H9 (cell line): ENCODE measurements around the gene TOMM7. TPM values are rescaled to one million over a fixed set of nuclear protein-coding genes. Genes with fewer than 3 reads are reported as not detected.
"Not testable (repeated sequence)": the region's sequence is repeated elsewhere in the genome, so short reads cannot be mapped to it uniquely, and the experiment has no call there.

Source experiments
- DNase-seq: peaks from one replicate; pipeline ENCODE4 v3.0.0-alpha.2; 2017
- H2AFZ ChIP-seq: one replicate; pipeline ENCODE4 v1.6.1; 2013; ENCODE audit warnings: mild to moderate bottlenecking, low read length, control low read depth, moderate library complexity
- H2AK5ac ChIP-seq: 2 replicates; pipeline ENCODE4 v1.6.1; 2013; ENCODE audit warnings: low read length, control low read depth, mixed read lengths; ENCODE audit not compliant: insufficient read length
- H2BK120ac ChIP-seq: one replicate; pipeline ENCODE4 v1.6.1; 2013; ENCODE audit warnings: low read depth, mild to moderate bottlenecking, low read length, control low read depth, inconsistent platforms; ENCODE audit not compliant: poor library complexity, severe bottlenecking
- H2BK12ac ChIP-seq: 2 replicates; pipeline ENCODE4 v1.6.1; 2013; ENCODE audit warnings: low read length, control low read depth, mixed read lengths, low read depth; ENCODE audit not compliant: insufficient read length
- H2BK15ac ChIP-seq: 2 replicates; pipeline ENCODE4 v1.6.1; 2013; ENCODE audit warnings: low read depth, low read length, control low read depth
- H2BK20ac ChIP-seq: one replicate; pipeline ENCODE4 v1.6.1; 2013; ENCODE audit warnings: low read depth, mild to moderate bottlenecking, low read length, control low read depth, inconsistent platforms; ENCODE audit not compliant: poor library complexity, severe bottlenecking
- H2BK5ac ChIP-seq: 2 replicates; pipeline ENCODE4 v1.6.1; 2013; ENCODE audit warnings: low read length, control low read depth, mixed read lengths; ENCODE audit not compliant: insufficient read length
- H3K14ac ChIP-seq: 2 replicates; pipeline ENCODE4 v1.6.1; 2013; ENCODE audit warnings: low read length, control low read depth; ENCODE audit not compliant: insufficient read depth
- H3K18ac ChIP-seq: 2 replicates; pipeline ENCODE4 v1.6.1; 2013; ENCODE audit warnings: low read depth, mild to moderate bottlenecking, mixed read lengths, low read length, control low read depth; ENCODE audit not compliant: insufficient read length
- H3K23ac ChIP-seq: 2 replicates; pipeline ENCODE4 v1.6.1; 2013; ENCODE audit warnings: low read length, control low read depth, mixed read lengths, low read depth; ENCODE audit not compliant: insufficient read length
- H3K23me2 ChIP-seq: 2 replicates; pipeline ENCODE4 v1.6.1; 2013; ENCODE audit warnings: low read depth, mild to moderate bottlenecking, mixed read lengths, low read length, control low read depth; ENCODE audit not compliant: insufficient read length, poor library complexity, severe bottlenecking
- H3K27ac ChIP-seq: 2 replicates; pipeline ENCODE4 v1.5.1; 2013; ENCODE audit warnings: low read length, control low read depth, mixed read lengths, low read depth; ENCODE audit not compliant: insufficient read length
- H3K27me3 ChIP-seq: 2 replicates; pipeline ENCODE4 v1.6.1; 2013; ENCODE audit warnings: low read length, control low read depth, inconsistent platforms; ENCODE audit not compliant: insufficient read depth
- H3K4ac ChIP-seq: 2 replicates; pipeline ENCODE4 v1.6.1; 2013; ENCODE audit warnings: low read depth, mild to moderate bottlenecking, control low read depth, inconsistent platforms, low read length, moderate library complexity
- H3K4me1 ChIP-seq: 2 replicates; pipeline ENCODE4 v1.6.1; 2013; ENCODE audit warnings: low read length, control low read depth, inconsistent platforms; ENCODE audit not compliant: insufficient read depth
- H3K4me2 ChIP-seq: 2 replicates; pipeline ENCODE4 v1.6.1; 2013; ENCODE audit warnings: low read length, control low read depth, mixed read lengths; ENCODE audit not compliant: insufficient read length, insufficient read depth
- H3K56ac ChIP-seq: 2 replicates; pipeline ENCODE4 v1.6.1; 2013; ENCODE audit warnings: low read depth, mild to moderate bottlenecking, mixed read lengths, low read length, control low read depth; ENCODE audit not compliant: insufficient read length
- H3K79me1 ChIP-seq: 2 replicates; pipeline ENCODE4 v1.6.1; 2013; ENCODE audit warnings: low read depth, mild to moderate bottlenecking, moderate library complexity, low read length, control low read depth, inconsistent platforms; ENCODE audit not compliant: insufficient read depth, poor library complexity, severe bottlenecking
- H3K79me2 ChIP-seq: 2 replicates; pipeline ENCODE4 v1.6.1; 2013; ENCODE audit warnings: low read length, control low read depth, inconsistent platforms; ENCODE audit not compliant: insufficient read depth
- H3K9ac ChIP-seq: 2 replicates; pipeline ENCODE4 v1.6.1; 2013; ENCODE audit warnings: low read length, control low read depth, mixed read lengths; ENCODE audit not compliant: insufficient read length; ENCODE audit errors: extremely low read depth
- H3K9me3 ChIP-seq: one replicate; pipeline ENCODE4 v1.6.1; 2013; ENCODE audit warnings: low read depth, low read length, inconsistent platforms; ENCODE audit not compliant: control insufficient read depth
- H3T11ph ChIP-seq: one replicate; pipeline ENCODE4 v1.6.1; 2013; ENCODE audit warnings: mild to moderate bottlenecking, low read length, control low read depth, inconsistent platforms
- H4K20me1 ChIP-seq: one replicate; pipeline ENCODE4 v1.6.1; 2013; ENCODE audit not compliant: control insufficient read depth, insufficient read length, insufficient read depth
- H4K5ac ChIP-seq: 2 replicates; pipeline ENCODE4 v1.6.1; 2013; ENCODE audit warnings: low read depth, mild to moderate bottlenecking, mixed read lengths, low read length, control low read depth; ENCODE audit not compliant: insufficient read length
- H4K8ac ChIP-seq: replicated peaks from 2 replicates; pipeline ENCODE4 v1.6.1; 2013; ENCODE audit warnings: low read length, control low read depth, mixed read lengths, low read depth; ENCODE audit not compliant: insufficient read length
- H4K91ac ChIP-seq: 2 replicates; pipeline ENCODE4 v1.6.1; 2013; ENCODE audit warnings: low read depth, mild to moderate bottlenecking, moderate library complexity, mixed read lengths, low read length, control low read depth; ENCODE audit not compliant: insufficient read length
- H3K27ac Mint-ChIP-seq, 3 experiments: 2 replicates in 2 of 3; 3 replicates in 1 of 3; pipeline ENCODE4 v1.8.0; 2020 to 2021; ENCODE audit warnings: mixed read lengths in 3 of 3, mild to moderate bottlenecking in 1 of 3, moderate library complexity in 1 of 3
- H3K27me3 Mint-ChIP-seq: 2 replicates; pipeline ENCODE4 v1.8.0; 2021; ENCODE audit warnings: low read depth, mild to moderate bottlenecking, moderate library complexity, mixed read lengths
- H3K36me3 Mint-ChIP-seq, 3 experiments: 2 replicates in 2 of 3; 3 replicates in 1 of 3; pipeline ENCODE4 v1.8.0; 2020 to 2021; ENCODE audit warnings: low read depth in 3 of 3, mixed read lengths in 3 of 3; ENCODE audit not compliant: insufficient read depth in 1 of 3
- H3K4me1 Mint-ChIP-seq, 2 experiments: 2 replicates each; pipeline ENCODE4 v1.8.0; 2020; ENCODE audit warnings: mixed read lengths in 2 of 2
- H3K4me3 Mint-ChIP-seq, 2 experiments: 2 replicates in 1 of 2; 3 replicates in 1 of 2; pipeline ENCODE4 v1.8.0; 2020 to 2021; ENCODE audit warnings: mild to moderate bottlenecking in 2 of 2, mixed read lengths in 2 of 2, moderate library complexity in 1 of 2
- H3K9me3 Mint-ChIP-seq, 2 experiments: 2 replicates in 1 of 2; 3 replicates in 1 of 2; pipeline ENCODE4 v1.8.0; 2020; ENCODE audit warnings: mild to moderate bottlenecking in 2 of 2, mixed read lengths in 2 of 2, moderate library complexity in 1 of 2
- WGBS: extraction: QIAGEN DNeasy Blood & Tissue Kit; methylation state at CpG from one replicate; pipeline ENCODE4 v1.1.7; 2013; ENCODE audit warnings: missing lambda C conversion rate, low lambda C conversion rate, mixed read lengths; ENCODE audit not compliant: insufficient read length; ENCODE audit errors: extremely low coverage; 5-methylcytosine and 5-hydroxymethylcytosine counted together
- total RNA-seq: library from RNA; stranded (reverse); gene quantifications from 2 replicates; pipeline ENCODE4 v1.2.1, GENCODE V29; 2021
- TF ChIP-seq, protein P1 (sequence below): fragments of 200-600 bp; sonication (generic); conservative IDR thresholded peaks from 3 replicates; pipeline ENCODE4 v1.8.0; 2021; ENCODE audit warnings: antibody characterized with exemption, mild to moderate bottlenecking

TOMM7 gene
- total RNA-seq, 1 experiment from 2014 or later: 368 TPM

DNA sequence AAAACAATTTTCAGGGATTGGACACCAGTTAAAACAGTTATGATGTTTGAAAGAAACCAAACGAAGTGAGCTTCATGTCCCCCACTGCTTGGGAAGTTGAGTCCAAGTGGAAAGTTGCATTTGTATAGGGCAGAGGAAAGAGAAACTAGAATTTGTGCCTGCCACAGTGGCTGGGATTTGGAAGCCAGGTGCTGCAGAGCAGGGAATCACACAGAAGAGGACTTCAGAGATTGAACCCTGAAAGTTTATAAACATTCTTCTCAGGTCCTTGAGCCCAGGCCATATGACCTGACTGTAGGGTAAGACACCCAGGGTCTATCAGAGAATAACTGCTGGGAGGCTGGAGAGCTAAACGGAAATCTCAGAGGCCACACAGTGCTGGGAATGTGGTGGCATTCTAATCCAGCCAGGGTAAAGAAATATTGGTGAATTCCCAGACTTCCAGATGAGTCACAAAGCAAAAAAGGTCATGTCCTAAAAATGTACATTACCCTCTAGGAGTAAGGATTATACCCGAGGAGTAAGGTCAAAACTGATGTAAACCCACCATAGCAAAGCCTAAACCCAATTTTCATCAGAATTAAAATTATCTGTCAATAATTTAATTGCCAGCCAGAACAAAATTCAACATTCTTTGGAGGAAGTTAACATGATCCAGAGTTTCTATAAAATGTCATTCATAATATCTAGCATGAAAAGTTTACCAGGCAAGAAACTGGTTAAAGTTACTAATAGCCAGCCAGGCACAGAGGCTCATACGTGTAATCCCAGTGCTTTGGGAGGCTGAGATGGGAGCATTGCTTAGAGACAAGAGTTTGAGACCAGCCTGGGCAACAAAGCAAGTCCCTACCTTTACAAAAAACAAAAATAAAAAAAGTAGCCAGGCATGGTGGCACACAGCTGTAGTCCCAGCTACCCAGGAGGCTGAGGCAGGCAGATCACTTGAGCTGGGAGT is 31.2 kb downstream of the TOMM7 start:
- Histone ChIP-seq H3K4me2 (no peak overlapping the region), H4K20me1 (no peaks in the 10 kb centered on the region), H4K91ac (no peak overlapping the region), H2BK5ac (no peak overlapping the region), H3K79me2 (no peaks in the 10 kb centered on the region), H2BK12ac (no peak overlapping the region), H3K9ac (no peak overlapping the region), H3K9me3 (no peaks in the 10 kb centered on the region), H3K14ac (no peak overlapping the region), H3K18ac (no peak overlapping the region), H4K5ac (no peak overlapping the region), H3K79me1 (no peaks in the 10 kb centered on the region), H2BK15ac (no peak overlapping the region), H3K4ac (no peak overlapping the region), H2BK120ac (no peak overlapping the region), H3T11ph (no peak overlapping the region), H2AFZ (no peak overlapping the region), H3K23me2 (no peaks in the 10 kb centered on the region), H3K4me1 (no peaks in the 10 kb centered on the region; the same call in 1 of the 2 replicates), H3K27me3 (no peaks in the 10 kb centered on the region), H2AK5ac (no peak overlapping the region), H4K8ac (no peak overlapping the region), H2BK20ac (no peak overlapping the region), H3K23ac (no peak overlapping the region), H3K56ac (no peak overlapping the region), H3K27ac (no peak overlapping the region)
- Mint-ChIP-seq H3K27me3 (no peaks in the 10 kb centered on the region), H3K4me3 (no peak overlapping the region), H3K36me3 (peaks cover 4 to 6% (median 6%) of the 10 kb centered on the region in 3 experiments; a peak in 6 of 7 replicates), H3K9me3 (peaks cover 0 to 19% of the 10 kb centered on the region in 2 experiments; a peak in 4 of 5 replicates), H3K4me1 (peaks cover 0 to 5% of the 10 kb centered on the region in 2 experiments; a peak in 2 of 4 replicates), H3K27ac (no peak overlapping the region)
- TF ChIP-seq, protein P1, sequence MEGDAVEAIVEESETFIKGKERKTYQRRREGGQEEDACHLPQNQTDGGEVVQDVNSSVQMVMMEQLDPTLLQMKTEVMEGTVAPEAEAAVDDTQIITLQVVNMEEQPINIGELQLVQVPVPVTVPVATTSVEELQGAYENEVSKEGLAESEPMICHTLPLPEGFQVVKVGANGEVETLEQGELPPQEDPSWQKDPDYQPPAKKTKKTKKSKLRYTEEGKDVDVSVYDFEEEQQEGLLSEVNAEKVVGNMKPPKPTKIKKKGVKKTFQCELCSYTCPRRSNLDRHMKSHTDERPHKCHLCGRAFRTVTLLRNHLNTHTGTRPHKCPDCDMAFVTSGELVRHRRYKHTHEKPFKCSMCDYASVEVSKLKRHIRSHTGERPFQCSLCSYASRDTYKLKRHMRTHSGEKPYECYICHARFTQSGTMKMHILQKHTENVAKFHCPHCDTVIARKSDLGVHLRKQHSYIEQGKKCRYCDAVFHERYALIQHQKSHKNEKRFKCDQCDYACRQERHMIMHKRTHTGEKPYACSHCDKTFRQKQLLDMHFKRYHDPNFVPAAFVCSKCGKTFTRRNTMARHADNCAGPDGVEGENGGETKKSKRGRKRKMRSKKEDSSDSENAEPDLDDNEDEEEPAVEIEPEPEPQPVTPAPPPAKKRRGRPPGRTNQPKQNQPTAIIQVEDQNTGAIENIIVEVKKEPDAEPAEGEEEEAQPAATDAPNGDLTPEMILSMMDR: no peak
- DNase-seq: no peak
- no CpG with 5 or more reads among the region's 4 CpGs for WGBS

DNA sequence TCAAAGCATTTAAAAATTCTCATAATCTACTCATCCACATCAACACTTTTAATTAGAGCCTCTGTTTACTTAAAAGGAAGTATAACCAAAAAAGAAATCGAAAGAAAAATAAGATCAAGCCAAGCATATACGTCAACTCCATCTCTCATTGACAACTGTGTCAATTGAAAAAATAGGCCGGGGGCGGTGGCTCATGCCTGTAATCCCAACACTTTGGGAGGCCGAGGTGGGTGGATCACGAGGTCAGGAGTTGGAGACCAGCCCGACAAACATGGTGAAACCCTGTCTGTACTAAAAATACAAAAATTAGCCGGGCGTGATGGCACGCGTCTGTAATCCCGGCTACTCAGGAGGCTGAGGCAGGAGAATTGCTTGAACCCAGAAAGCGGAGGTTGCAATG is 32.0 kb downstream of the TOMM7 start:
- H3K23me2 ChIP-seq, DNase-seq, H3K27me3 Mint-ChIP-seq, H3K14ac ChIP-seq, H2BK20ac ChIP-seq, H2BK5ac ChIP-seq, H2AK5ac ChIP-seq, H3K23ac ChIP-seq, H3K56ac ChIP-seq, H3K27ac ChIP-seq, H2BK15ac ChIP-seq, H3K79me2 ChIP-seq, H4K20me1 ChIP-seq, H3K18ac ChIP-seq, H3K4me3 Mint-ChIP-seq, H2AFZ ChIP-seq, H3K9me3 ChIP-seq, H4K8ac ChIP-seq, H3T11ph ChIP-seq, H2BK12ac ChIP-seq, H4K91ac ChIP-seq, H3K4me2 ChIP-seq, H3K36me3 Mint-ChIP-seq, H4K5ac ChIP-seq, H3K4ac ChIP-seq, H3K79me1 ChIP-seq, H3K27ac Mint-ChIP-seq, H3K9ac ChIP-seq, H2BK120ac ChIP-seq, H3K4me1 ChIP-seq, H3K27me3 ChIP-seq: not testable (repeated sequence)
- H3K9me3 Mint-ChIP-seq: peaks cover 0 to 16% of the 10 kb centered on the region in 2 experiments; a peak in 4 of 5 replicates
- peaks cover 4 to 12% of the 10 kb centered on the region in 2 experiments; a peak in 2 of 4 replicates for H3K4me1 Mint-ChIP-seq
- WGBS: no CpG with 5 or more reads among the region's 13 CpGs
